HG03045 (cell line): ENCODE results near the gene ZNF438.

ENCODE experiments used
- ATAC-seq: cut with Tn5 transposase; IDR thresholded peaks from one replicate; pipeline ENCODE4 v1.9.1; 2021; ENCODE audit warnings: mild to moderate bottlenecking, moderate library complexity; ENCODE audit not compliant: unreplicated experiment

ZNF438 gene

GRCh38 chr10:30830315-30831230, 201.1 kb downstream of the ZNF438 start:
- ATAC-seq = no peak

- no peak for ATAC-seq
Observed at GRCh38 chr10:30829901-30830300, 201.8 kb downstream of the ZNF438 start.

- no peak for ATAC-seq
Observed at GRCh38 chr10:30828680-30829079, 203.0 kb downstream of the ZNF438 start.

GRCh38 chr10:30828164-30828563, 203.5 kb downstream of the ZNF438 start:
- ATAC-seq = no peak

- no peak for ATAC-seq
Observed at GRCh38 chr10:30827531-30828120, 204.0 kb downstream of the ZNF438 start.

- ATAC-seq = no peak
Observed at GRCh38 chr10:30826679-30827078, 205.0 kb downstream of the ZNF438 start.

GRCh38 chr10:30825495-30825894, 206.2 kb downstream of the ZNF438 start:
- ATAC-seq = no peak

GRCh38 chr10:30825022-30825421, 206.6 kb downstream of the ZNF438 start:
- ATAC-seq = no peak

- no peak for ATAC-seq
Observed at GRCh38 chr10:30823651-30824050, 208.0 kb downstream of the ZNF438 start.

- ATAC-seq = no peak
Observed at GRCh38 chr10:30822693-30823465, 208.8 kb downstream of the ZNF438 start.

GRCh38 chr10:30821994-30822692, 209.5 kb downstream of the ZNF438 start:
- no peak for ATAC-seq

GRCh38 chr10:30821261-30821993, 210.2 kb downstream of the ZNF438 start:
- no peak for ATAC-seq

- ATAC-seq = no peak
Observed at GRCh38 chr10:30820261-30820991, 211.2 kb downstream of the ZNF438 start.

GRCh38 chr10:30819341-30820181, 212.1 kb downstream of the ZNF438 start:
- no peak for ATAC-seq

- no peak for ATAC-seq
Observed at GRCh38 chr10:30818854-30819253, 212.8 kb downstream of the ZNF438 start.

- ATAC-seq = no peak
Observed at GRCh38 chr10:30818010-30818660, 213.5 kb downstream of the ZNF438 start.

- no peak for ATAC-seq
Observed at GRCh38 chr10:30817541-30817940, 214.1 kb downstream of the ZNF438 start.

GRCh38 chr10:30816820-30817171, 214.9 kb downstream of the ZNF438 start:
- ATAC-seq = no peak
